Activated naive CD8-positive, alpha-beta T cell treated with anti-CD3 and anti-CD28 coated beads for 36 hours (primary cell): ENCODE measurements around the gene HYOU1. TPM values are rescaled to one million over a fixed set of nuclear protein-coding genes. Genes with fewer than 3 reads are reported as not detected.

ENCODE experiments used
- DNase-seq: peaks from one replicate; pipeline ENCODE4 v3.0.0; 2021
- H3K27ac Mint-ChIP-seq: one replicate; pipeline ENCODE4 v1.8.0; 2022; ENCODE audit warnings: mild to moderate bottlenecking, moderate library complexity, mixed read lengths
- H3K27me3 Mint-ChIP-seq: one replicate; pipeline ENCODE4 v1.8.0; 2022; ENCODE audit warnings: mild to moderate bottlenecking, mixed read lengths
- H3K36me3 Mint-ChIP-seq: one replicate; pipeline ENCODE4 v1.8.0; 2021; ENCODE audit warnings: mild to moderate bottlenecking, mixed read lengths
- H3K4me1 Mint-ChIP-seq: one replicate; pipeline ENCODE4 v1.8.0; 2021; ENCODE audit warnings: mixed read lengths
- H3K4me3 Mint-ChIP-seq: one replicate; pipeline ENCODE4 v1.8.0; 2022; ENCODE audit warnings: mild to moderate bottlenecking, moderate library complexity, mixed read lengths
- H3K9me3 Mint-ChIP-seq: one replicate; pipeline ENCODE4 v1.8.0; 2022; ENCODE audit warnings: mixed read lengths
- total RNA-seq, 2 experiments: library from RNA; stranded (reverse); gene quantifications; one replicate each; pipeline ENCODE4 v1.2.3, GENCODE V29; 2021

Gene HYOU1
- total RNA-seq, 2 experiments from 2014 or later = 121 to 125 TPM

- DNase-seq = no peak
- H3K27ac Mint-ChIP-seq = peak overlapping the region; percentile 17
- no peaks in the 10 kb centered on the region for H3K9me3 Mint-ChIP-seq
- H3K4me3 Mint-ChIP-seq = peak overlapping the region; percentile 90
- peaks cover 38% of the 10 kb centered on the region for H3K4me1 Mint-ChIP-seq
- peaks cover 12% of the 10 kb centered on the region for H3K27me3 Mint-ChIP-seq
- H3K36me3 Mint-ChIP-seq = peaks cover 43% of the 10 kb centered on the region
Measured at GRCh38 chr11:119091966-119092879, 35.2 kb upstream of the HYOU1 start.

GRCh38 chr11:119091178-119091577, 34.2 kb upstream of the HYOU1 start:
- DNase-seq = no peak
- peaks cover 12% of the 10 kb centered on the region for H3K27me3 Mint-ChIP-seq
- no peak overlapping the region for H3K4me3 Mint-ChIP-seq
- no peaks in the 10 kb centered on the region for H3K9me3 Mint-ChIP-seq
- peaks cover 34% of the 10 kb centered on the region for H3K4me1 Mint-ChIP-seq
- H3K36me3 Mint-ChIP-seq = peaks cover 36% of the 10 kb centered on the region
- no peak overlapping the region for H3K27ac Mint-ChIP-seq

GRCh38 chr11:119089319-119089718, 32.3 kb upstream of the HYOU1 start:
- Mint-ChIP-seq H3K27me3 (peaks cover 4% of the 10 kb centered on the region), H3K9me3 (no peaks in the 10 kb centered on the region), H3K4me1 (peaks cover 33% of the 10 kb centered on the region), H3K36me3 (peaks cover 23% of the 10 kb centered on the region), H3K27ac (no peak overlapping the region), H3K4me3 (no peak overlapping the region)
- DNase-seq = no peak

- no peak overlapping the region for H3K4me3 Mint-ChIP-seq
- no peaks in the 10 kb centered on the region for H3K9me3 Mint-ChIP-seq
- H3K27ac Mint-ChIP-seq = no peak overlapping the region
- H3K4me1 Mint-ChIP-seq = peaks cover 31% of the 10 kb centered on the region
- H3K27me3 Mint-ChIP-seq = no peaks in the 10 kb centered on the region
- DNase-seq = no peak
- peaks cover 14% of the 10 kb centered on the region for H3K36me3 Mint-ChIP-seq
Measured at GRCh38 chr11:119088406-119088805, 31.4 kb upstream of the HYOU1 start.

GRCh38 chr11:119087747-119088241, 30.8 kb upstream of the HYOU1 start:
- H3K4me1 Mint-ChIP-seq = peaks cover 25% of the 10 kb centered on the region
- no peak for DNase-seq
- H3K4me3 Mint-ChIP-seq = no peak overlapping the region
- no peaks in the 10 kb centered on the region for H3K9me3 Mint-ChIP-seq
- no peaks in the 10 kb centered on the region for H3K27me3 Mint-ChIP-seq
- H3K27ac Mint-ChIP-seq = no peak overlapping the region
- peaks cover 8% of the 10 kb centered on the region for H3K36me3 Mint-ChIP-seq

- Mint-ChIP-seq H3K36me3 (peaks cover 2% of the 10 kb centered on the region), H3K9me3 (no peaks in the 10 kb centered on the region), H3K4me1 (peaks cover 19% of the 10 kb centered on the region), H3K27ac (no peak overlapping the region), H3K4me3 (peak overlapping the region; percentile 40), H3K27me3 (no peaks in the 10 kb centered on the region)
- DNase-seq = no peak
Measured at GRCh38 chr11:119087123-119087522, 30.1 kb upstream of the HYOU1 start.

- DNase-seq = peak; percentile 58
- peaks cover 21% of the 10 kb centered on the region for H3K4me1 Mint-ChIP-seq
- H3K27ac Mint-ChIP-seq = peak overlapping the region; percentile 94
- H3K36me3 Mint-ChIP-seq = peaks cover 2% of the 10 kb centered on the region
- H3K4me3 Mint-ChIP-seq = peak overlapping the region; percentile 95
- H3K9me3 Mint-ChIP-seq = no peaks in the 10 kb centered on the region
- H3K27me3 Mint-ChIP-seq = no peaks in the 10 kb centered on the region
Measured at GRCh38 chr11:119085437-119085847, 28.4 kb upstream of the HYOU1 start.

GRCh38 chr11:119084663-119085436, 27.8 kb upstream of the HYOU1 start, which contains the start of gene HMBS:
Gene HMBS, plus strand, starts transcription at chr11:119084881. Its CDS starts 153 bp downstream, at chr11:119085034.
- peak; percentile 90 for DNase-seq
- no peaks in the 10 kb centered on the region for H3K9me3 Mint-ChIP-seq
- H3K4me1 Mint-ChIP-seq = peaks cover 21% of the 10 kb centered on the region
- H3K27ac Mint-ChIP-seq = peak within 1 kb of the TSS; percentile 94
- peaks cover 2% of the 10 kb centered on the region for H3K36me3 Mint-ChIP-seq
- no peaks in the 10 kb centered on the region for H3K27me3 Mint-ChIP-seq
- H3K4me3 Mint-ChIP-seq = peak within 1 kb of the TSS; percentile 95

- DNase-seq = no peak
- Mint-ChIP-seq H3K36me3 (peaks cover 2% of the 10 kb centered on the region), H3K27me3 (no peaks in the 10 kb centered on the region), H3K4me1 (peaks cover 12% of the 10 kb centered on the region), H3K27ac (no peak overlapping the region), H3K4me3 (no peak overlapping the region), H3K9me3 (no peaks in the 10 kb centered on the region)
Measured at GRCh38 chr11:119081682-119082260, 24.8 kb upstream of the HYOU1 start.

GRCh38 chr11:119078675-119079420, 21.8 kb upstream of the HYOU1 start:
- Mint-ChIP-seq H3K4me1 (peaks cover 2% of the 10 kb centered on the region), H3K4me3 (no peak overlapping the region), H3K36me3 (peaks cover 5% of the 10 kb centered on the region), H3K27ac (no peak overlapping the region), H3K9me3 (no peaks in the 10 kb centered on the region), H3K27me3 (no peaks in the 10 kb centered on the region)
- no peak for DNase-seq

- Mint-ChIP-seq H3K27ac (no peak overlapping the region), H3K4me3 (no peak overlapping the region), H3K4me1 (peaks cover 2% of the 10 kb centered on the region), H3K27me3 (no peaks in the 10 kb centered on the region), H3K36me3 (peaks cover 5% of the 10 kb centered on the region), H3K9me3 (no peaks in the 10 kb centered on the region)
- DNase-seq = no peak
Measured at GRCh38 chr11:119077839-119078238, 20.8 kb upstream of the HYOU1 start.

GRCh38 chr11:119067371-119068222, 10.6 kb upstream of the HYOU1 start, which contains the start of gene VPS11:
Gene VPS11, plus strand, starts transcription at chr11:119067818. Its CDS starts 6 bp downstream, at chr11:119067824.
- peaks cover 24% of the 10 kb centered on the region for H3K4me1 Mint-ChIP-seq
- no peaks in the 10 kb centered on the region for H3K27me3 Mint-ChIP-seq
- H3K36me3 Mint-ChIP-seq = peaks cover 3% of the 10 kb centered on the region
- H3K27ac Mint-ChIP-seq = peak within 1 kb of the TSS; percentile 94
- peak; percentile 99 for DNase-seq
- H3K9me3 Mint-ChIP-seq = no peaks in the 10 kb centered on the region
- H3K4me3 Mint-ChIP-seq = peak within 1 kb of the TSS; percentile 90

- Mint-ChIP-seq H3K36me3 (peaks cover 3% of the 10 kb centered on the region), H3K4me3 (no peak overlapping the region), H3K4me1 (peaks cover 24% of the 10 kb centered on the region), H3K27me3 (no peaks in the 10 kb centered on the region), H3K9me3 (no peaks in the 10 kb centered on the region), H3K27ac (no peak overlapping the region)
- DNase-seq = peak; percentile 36
Measured at GRCh38 chr11:119065369-119065768, 8.4 kb upstream of the HYOU1 start.
